ENCODE results near the gene XIAP.

The XIAP gene

DNA sequence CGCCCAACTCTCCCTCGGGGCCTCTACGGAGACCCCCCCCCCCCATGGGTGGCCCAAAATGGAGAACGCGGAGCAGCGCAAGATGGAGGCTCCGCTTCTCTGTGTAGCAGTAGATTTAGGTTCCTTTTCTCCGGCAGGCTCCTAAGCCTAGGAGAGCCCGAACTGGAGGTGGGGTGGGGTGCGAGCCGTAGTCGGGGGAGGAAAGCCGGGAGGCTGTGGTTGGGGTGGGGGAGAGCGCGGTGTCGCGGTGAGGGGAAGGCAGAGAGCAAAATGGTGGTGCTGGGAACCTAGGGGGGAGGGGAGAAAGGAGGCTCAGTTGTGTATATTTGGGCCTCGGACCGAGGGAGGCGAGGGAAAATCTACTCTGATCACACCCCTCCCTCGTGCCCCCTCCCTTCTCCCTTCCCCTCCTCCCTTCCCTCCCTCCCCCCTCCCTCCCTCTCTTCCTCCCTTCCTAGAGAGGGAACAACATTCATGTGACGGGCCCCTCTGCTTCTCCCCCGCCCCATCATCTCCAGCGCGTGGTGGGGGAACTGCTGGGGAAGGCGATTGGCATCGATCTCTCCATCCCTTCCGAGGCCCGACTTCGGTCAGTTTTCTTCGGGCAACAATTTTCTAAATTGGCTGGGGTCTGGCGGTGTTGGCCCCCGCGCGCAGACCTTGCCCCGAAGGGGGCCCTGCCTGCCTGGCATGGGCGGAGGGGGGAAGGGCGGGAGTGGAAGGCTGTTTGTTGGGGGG is 101.6 kb downstream of the XIAP start, which contains the start of gene STAG2:
Gene STAG2, plus strand, starts transcription at position 439 of the 738 bp plus-strand sequence. CDS start 60,922 bp downstream, outside the sequence.
- DNase-seq: peak; percentile 20

DNA sequence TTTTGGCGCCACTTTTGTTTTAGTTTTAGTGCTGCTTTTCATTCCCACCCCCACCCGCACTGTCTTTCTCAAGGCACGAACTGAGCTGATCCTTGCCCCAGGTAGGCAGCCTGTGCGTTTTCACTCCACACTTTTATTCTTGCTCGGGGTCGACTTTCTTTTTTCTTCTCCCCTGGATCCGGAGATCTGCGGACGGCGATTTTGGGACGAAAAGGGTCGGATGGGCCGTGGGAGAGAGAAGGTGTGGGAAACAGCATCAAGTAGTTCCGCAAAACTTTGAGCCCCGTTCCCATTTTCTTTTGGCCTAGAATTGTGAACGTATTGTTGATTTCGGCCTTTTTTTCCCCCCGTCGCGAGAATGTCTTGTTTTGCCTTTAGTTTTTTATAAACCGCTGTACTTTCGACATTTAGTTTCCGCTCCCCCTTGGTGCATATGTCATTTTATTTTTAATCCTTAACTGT is 102.2 kb downstream of the XIAP start:
- DNase-seq: no peak

DNA sequence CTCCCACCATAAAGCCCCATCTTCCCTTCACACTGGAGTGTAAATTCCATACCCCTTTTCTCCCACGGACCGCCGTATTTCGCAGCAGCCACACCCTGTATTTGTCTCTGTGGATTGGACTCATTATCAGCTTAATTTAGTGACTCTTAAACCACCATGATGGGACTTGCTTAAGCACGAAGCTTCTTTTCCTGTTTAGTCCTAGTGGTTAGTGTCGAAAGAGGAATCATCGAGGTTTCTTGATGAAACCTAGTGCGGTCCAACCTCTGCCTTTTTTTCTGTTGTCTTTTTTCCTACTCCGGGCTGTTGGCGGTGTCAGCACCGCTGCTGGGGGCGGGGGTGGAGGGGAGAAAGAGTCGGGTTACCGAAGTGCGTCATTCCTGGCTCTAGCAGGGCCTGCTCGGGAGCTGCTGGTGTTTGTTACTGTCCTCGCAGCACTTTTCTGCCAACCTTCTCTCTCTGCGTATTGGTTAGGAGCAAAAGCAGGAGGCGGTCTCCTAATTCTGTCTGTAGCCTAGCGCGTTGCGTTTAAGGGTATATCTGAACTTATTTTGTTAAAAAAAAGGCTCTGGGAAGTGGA is 103.0 kb downstream of the XIAP start:
- DNase-seq: peak; percentile 71
